Left lung (tissue), 10 donors: ENCODE measurements around the gene FBXO38. TPM values are rescaled to one million over a fixed set of nuclear protein-coding genes. Genes with fewer than 3 reads are reported as not detected.

Experiments
- ATAC-seq: fragments of 200-7000 bp; cut with Tn5 transposase; one replicate; pipeline ENCODE4 v1.9.1; 2020; ENCODE audit warnings: moderate library complexity
- DNase-seq, 4 donors: peaks; one replicate each; pipeline ENCODE4 v3.0.0-alpha.2; 2013 to 2020
- H3K27ac ChIP-seq, 2 donors: fragments of 200-600 bp; sonication (generic) in 1 of 2; one replicate each; pipeline versions ENCODE4 v1.5.0 to v1.8.0; 2020 to 2021
- H3K27me3 ChIP-seq, 2 donors: fragments of 200-600 bp; sonication (generic) in 1 of 2; one replicate each; pipeline versions ENCODE4 v1.5.0 to v1.8.0; 2020 to 2021
- H3K36me3 ChIP-seq, 2 donors: fragments of 200-600 bp; sonication (generic) in 1 of 2; one replicate each; pipeline versions ENCODE4 v1.5.0 to v1.8.0; 2020 to 2021
- H3K4me1 ChIP-seq, 2 donors: fragments of 200-600 bp; one replicate each; pipeline ENCODE4 v1.8.0; 2021
- H3K4me3 ChIP-seq, 2 donors: fragments of 200-600 bp; sonication (generic) in 1 of 2; one replicate each; pipeline versions ENCODE4 v1.5.0 to v1.8.0; 2020 to 2021; ENCODE audit warnings: mild to moderate bottlenecking in 1 of 2
- H3K9me3 ChIP-seq, 2 donors: fragments of 200-600 bp; sonication (generic) in 1 of 2; one replicate each; pipeline versions ENCODE4 v1.5.0 to v1.8.0; 2020 to 2021
- intact Hi-C, 2 donors: fragments of 100-400 bp; cut with DNase I; formaldehyde crosslinking; loops; one replicate each; pipeline versions ENCODE4 v1.11.2 to v1.14.2; 2022
- polyA plus RNA-seq, 6 donors: library from polyadenylated mRNA; unstranded; fragments of 120-200 nt; gene quantifications; one replicate each; pipeline ENCODE4 v1.2.1, GENCODE V29; 2013; ENCODE audit not compliant: insufficient read length in 6 of 6
- total RNA-seq, 2 donors: library from RNA; stranded (reverse); fragmentation: NEBNext Ultra II Directional; extraction: Animal tissue kit (Norgen Biotek cat#: 25700); gene quantifications; one replicate each; pipeline ENCODE4 v1.2.1, GENCODE V29; 2021
- TF ChIP-seq, protein P1 (sequence below), 2 donors: fragments of 200-600 bp; sonication (generic) in 1 of 2; IDR thresholded peaks; one replicate each; pipeline versions ENCODE4 v1.5.0 to v1.8.0; 2021; ENCODE audit warnings: antibody characterized with exemption in 2 of 2
- donor health status: DM: no; HTN: yes; CAD: no.
- donor health status: DM: no; HTN: no; CAD: no.

Gene FBXO38
- total and polyA plus RNA-seq, 8 donors = 45.0 to 72.9 (median 52.8) TPM

GRCh38 chr5:148353634-148354033 lies 30.1 kb upstream of the FBXO38 start:
- H3K9me3 ChIP-seq = no peaks in the 10 kb centered on the region
- no peaks in the 10 kb centered on the region for H3K4me1 ChIP-seq
- intact Hi-C loops = no loop called here
- H3K36me3 ChIP-seq = peaks cover 0 to 3% of the 10 kb centered on the region in 2 donors
- no peak overlapping the region for H3K4me3 ChIP-seq
- no peaks in the 10 kb centered on the region for H3K27me3 ChIP-seq
- no peak for ATAC-seq
- TF ChIP-seq, protein P1, sequence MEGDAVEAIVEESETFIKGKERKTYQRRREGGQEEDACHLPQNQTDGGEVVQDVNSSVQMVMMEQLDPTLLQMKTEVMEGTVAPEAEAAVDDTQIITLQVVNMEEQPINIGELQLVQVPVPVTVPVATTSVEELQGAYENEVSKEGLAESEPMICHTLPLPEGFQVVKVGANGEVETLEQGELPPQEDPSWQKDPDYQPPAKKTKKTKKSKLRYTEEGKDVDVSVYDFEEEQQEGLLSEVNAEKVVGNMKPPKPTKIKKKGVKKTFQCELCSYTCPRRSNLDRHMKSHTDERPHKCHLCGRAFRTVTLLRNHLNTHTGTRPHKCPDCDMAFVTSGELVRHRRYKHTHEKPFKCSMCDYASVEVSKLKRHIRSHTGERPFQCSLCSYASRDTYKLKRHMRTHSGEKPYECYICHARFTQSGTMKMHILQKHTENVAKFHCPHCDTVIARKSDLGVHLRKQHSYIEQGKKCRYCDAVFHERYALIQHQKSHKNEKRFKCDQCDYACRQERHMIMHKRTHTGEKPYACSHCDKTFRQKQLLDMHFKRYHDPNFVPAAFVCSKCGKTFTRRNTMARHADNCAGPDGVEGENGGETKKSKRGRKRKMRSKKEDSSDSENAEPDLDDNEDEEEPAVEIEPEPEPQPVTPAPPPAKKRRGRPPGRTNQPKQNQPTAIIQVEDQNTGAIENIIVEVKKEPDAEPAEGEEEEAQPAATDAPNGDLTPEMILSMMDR (IDR thresholded peaks at IDR 0.05) = no peak
- no peak for DNase-seq
- H3K27ac ChIP-seq = no peak overlapping the region

GRCh38 chr5:148364343-148364742 lies 19.4 kb upstream of the FBXO38 start:
- Histone ChIP-seq H3K27me3 (no peaks in the 10 kb centered on the region), H3K4me3 (no peak overlapping the region), H3K4me1 (no peaks in the 10 kb centered on the region), H3K9me3 (peaks cover 0 to 15% of the 10 kb centered on the region in 2 donors), H3K27ac (no peak overlapping the region), H3K36me3 (no peaks in the 10 kb centered on the region)
- DNase-seq (no peak), ATAC-seq (no peak)
- TF ChIP-seq, protein P1 (IDR thresholded peaks at IDR 0.05) = no peak
- intact Hi-C loops = no loop called here

GRCh38 chr5:148368299-148368698 lies 15.5 kb upstream of the FBXO38 start:
- no peaks in the 10 kb centered on the region for H3K36me3 ChIP-seq
- TF ChIP-seq, protein P1 (IDR thresholded peaks at IDR 0.05) = no peak
- H3K27ac ChIP-seq = no peak overlapping the region
- DNase-seq = no peak
- H3K4me3 ChIP-seq = no peak overlapping the region
- ATAC-seq = no peak
- peaks cover 0 to 17% of the 10 kb centered on the region in 2 donors for H3K9me3 ChIP-seq
- H3K4me1 ChIP-seq = peaks cover 0 to 3% of the 10 kb centered on the region in 2 donors
- no peaks in the 10 kb centered on the region for H3K27me3 ChIP-seq
- intact Hi-C loops = no loop called here

- DNase-seq = no peak
- H3K27ac ChIP-seq = no peak overlapping the region
- H3K36me3 ChIP-seq = no peaks in the 10 kb centered on the region
- ATAC-seq = no peak
- peaks cover 0 to 10% of the 10 kb centered on the region in 2 donors for H3K4me1 ChIP-seq
- H3K27me3 ChIP-seq = no peaks in the 10 kb centered on the region
- TF ChIP-seq, protein P1 (IDR thresholded peaks at IDR 0.05) = no peak
- peaks cover 0 to 17% of the 10 kb centered on the region in 2 donors for H3K9me3 ChIP-seq
- intact Hi-C loops = no loop called here
- H3K4me3 ChIP-seq = no peak overlapping the region
Observed at GRCh38 chr5:148372166-148372725, 11.5 kb upstream of the FBXO38 start.

- no peak overlapping the region for H3K27ac ChIP-seq
- DNase-seq (no peak), ATAC-seq (no peak)
- intact Hi-C loops = no loop called here
- no peaks in the 10 kb centered on the region for H3K36me3 ChIP-seq
- peaks cover 0 to 10% of the 10 kb centered on the region in 2 donors for H3K4me1 ChIP-seq
- H3K4me3 ChIP-seq = no peak overlapping the region
- H3K9me3 ChIP-seq = peaks cover 0 to 16% of the 10 kb centered on the region in 2 donors
- H3K27me3 ChIP-seq = no peaks in the 10 kb centered on the region
- TF ChIP-seq, protein P1 (IDR thresholded peaks at IDR 0.05) = no peak
Observed at GRCh38 chr5:148372893-148373292, 10.9 kb upstream of the FBXO38 start.
